Endodermal cell (in vitro differentiated cells): ENCODE data around the gene HNRNPH1. TPM values are rescaled to one million over a fixed set of nuclear protein-coding genes. Genes with fewer than 3 reads are reported as not detected.
"Not testable (repeated sequence)": the region's sequence is repeated elsewhere in the genome, so short reads cannot be mapped to it uniquely, and the experiment has no call there.

Experiments used
- DNase-seq: peaks from one replicate; pipeline ENCODE4 v3.0.0-alpha.2; 2017
- H3K27ac ChIP-seq: 2 replicates; pipeline ENCODE4 v1.5.1; 2013; ENCODE audit warnings: mild to moderate bottlenecking, low read depth, low read length, moderate library complexity
- H3K27me3 ChIP-seq: 2 replicates; pipeline ENCODE4 v1.6.1; 2013; ENCODE audit warnings: mild to moderate bottlenecking, low read length, moderate library complexity; ENCODE audit not compliant: insufficient read depth, control insufficient read depth, poor library complexity, severe bottlenecking
- H3K36me3 ChIP-seq: 2 replicates; pipeline ENCODE4 v1.7.0; 2013; ENCODE audit warnings: mild to moderate bottlenecking, low read length, moderate library complexity; ENCODE audit not compliant: control insufficient read depth, insufficient read depth
- H3K4me1 ChIP-seq: one replicate; pipeline ENCODE4 v1.7.0; 2013; ENCODE audit warnings: low read length; ENCODE audit not compliant: control insufficient read depth, insufficient read depth
- H3K4me3 ChIP-seq: 2 replicates; pipeline ENCODE4 v1.5.1; 2013; ENCODE audit warnings: mild to moderate bottlenecking, low read length, moderate library complexity
- H3K9ac ChIP-seq: 2 replicates; pipeline ENCODE4 v1.6.1; 2013; ENCODE audit warnings: mild to moderate bottlenecking, low read length, moderate library complexity; ENCODE audit not compliant: poor library complexity, severe bottlenecking; ENCODE audit errors: extremely low read depth
- H3K9me3 ChIP-seq: 2 replicates; pipeline ENCODE4 v1.6.1; 2013; ENCODE audit warnings: mild to moderate bottlenecking, low read length, moderate library complexity; ENCODE audit not compliant: control insufficient read depth
- H3K27ac Mint-ChIP-seq: 2 replicates; pipeline ENCODE4 v1.8.0; 2020; ENCODE audit warnings: mixed read lengths
- H3K27me3 Mint-ChIP-seq: 2 replicates; pipeline ENCODE4 v1.8.0; 2021; ENCODE audit warnings: mild to moderate bottlenecking, mixed read lengths; ENCODE audit not compliant: insufficient read depth
- H3K36me3 Mint-ChIP-seq: 2 replicates; pipeline ENCODE4 v1.8.0; 2020; ENCODE audit warnings: low read depth, mixed read lengths
- H3K4me1 Mint-ChIP-seq: 2 replicates; pipeline ENCODE4 v1.8.0; 2020; ENCODE audit warnings: mixed read lengths
- H3K4me3 Mint-ChIP-seq: 2 replicates; pipeline ENCODE4 v1.8.0; 2020; ENCODE audit warnings: mild to moderate bottlenecking, moderate library complexity, mixed read lengths
- H3K9me3 Mint-ChIP-seq: 2 replicates; pipeline ENCODE4 v1.8.0; 2020; ENCODE audit warnings: mild to moderate bottlenecking, mixed read lengths
- WGBS, 2 experiments: methylation state at CpG; one replicate each; pipeline versions ENCODE4 v1.1.5 to v1.1.7; 2013; ENCODE audit warnings: missing lambda C conversion rate in 2 of 2, mixed read lengths in 1 of 2; ENCODE audit not compliant: insufficient coverage in 1 of 2, insufficient read length in 1 of 2; 5-methylcytosine and 5-hydroxymethylcytosine counted together
- total RNA-seq, 2 donors: library from RNA; stranded (reverse); fragmentation: NEBNext Ultra II Directional in 1 of 2; extraction: Animal tissue kit (Norgen Biotek cat#: 25700) in 1 of 2; gene quantifications; 2 replicates in 1 of 2; 3 replicates in 1 of 2; pipeline ENCODE4 v1.2.1, GENCODE V29; 2021
- TF ChIP-seq, protein P1 (sequence below): fragments of 200-600 bp; sonication (generic); conservative IDR thresholded peaks from 2 replicates; pipeline ENCODE4 v1.5.0; 2021; ENCODE audit warnings: antibody characterized with exemption, mild to moderate bottlenecking

HNRNPH1 gene
- total RNA-seq, 2 donors from 2014 or later, result 801 to 885 TPM

DNA sequence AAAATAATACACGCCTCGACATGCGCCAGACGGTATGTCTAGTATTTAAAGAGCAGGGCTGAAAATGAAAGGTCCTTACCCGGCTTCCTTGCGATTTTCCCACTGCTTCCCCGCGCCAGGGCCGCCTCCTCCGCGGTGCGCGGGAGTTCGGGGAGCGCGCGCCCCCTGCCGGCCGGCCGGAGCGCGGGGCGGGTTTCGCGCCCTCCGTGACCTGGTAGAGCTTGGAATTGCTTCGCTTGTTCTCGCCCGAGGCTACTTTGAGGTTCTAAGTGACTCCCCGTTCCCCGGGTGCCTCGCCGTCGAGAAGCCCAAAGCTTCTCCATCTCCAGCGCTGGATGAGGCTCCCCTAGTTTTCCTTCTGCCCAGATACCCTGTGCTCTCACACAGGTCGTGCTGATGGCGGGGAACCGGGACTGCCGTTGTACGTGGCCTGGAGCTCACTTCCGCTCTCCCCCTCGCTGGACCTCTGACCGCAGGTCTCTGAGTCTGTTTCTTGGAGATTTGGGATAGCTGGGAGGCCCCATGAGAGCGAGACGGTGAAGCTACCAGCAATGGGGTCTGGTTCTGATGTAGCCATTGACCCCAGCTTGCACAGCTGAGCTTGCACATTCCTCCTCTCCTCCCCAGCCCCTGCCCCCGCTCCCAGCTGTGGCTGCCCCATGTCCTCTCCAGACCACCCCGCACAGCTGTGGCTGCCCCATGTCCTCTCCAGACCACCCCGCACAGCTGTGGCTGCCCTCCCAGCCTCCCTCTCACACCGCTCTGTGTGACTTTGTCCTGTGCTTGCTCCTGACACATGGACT, 11.1 kb upstream of the HNRNPH1 start:
- H3K4me3 Mint-ChIP-seq, H3K27ac Mint-ChIP-seq, H3K4me3 ChIP-seq, H3K27ac ChIP-seq, H3K9ac ChIP-seq, H3K9me3 ChIP-seq, H3K36me3 Mint-ChIP-seq, H3K4me1 Mint-ChIP-seq, H3K9me3 Mint-ChIP-seq, DNase-seq, H3K27me3 ChIP-seq, H3K27me3 Mint-ChIP-seq, H3K36me3 ChIP-seq, H3K4me1 ChIP-seq: not testable (repeated sequence)
- WGBS, 2 experiments, result 20 to 44% methylated on average over 1 to 5 of the region's 49 CpGs

DNA sequence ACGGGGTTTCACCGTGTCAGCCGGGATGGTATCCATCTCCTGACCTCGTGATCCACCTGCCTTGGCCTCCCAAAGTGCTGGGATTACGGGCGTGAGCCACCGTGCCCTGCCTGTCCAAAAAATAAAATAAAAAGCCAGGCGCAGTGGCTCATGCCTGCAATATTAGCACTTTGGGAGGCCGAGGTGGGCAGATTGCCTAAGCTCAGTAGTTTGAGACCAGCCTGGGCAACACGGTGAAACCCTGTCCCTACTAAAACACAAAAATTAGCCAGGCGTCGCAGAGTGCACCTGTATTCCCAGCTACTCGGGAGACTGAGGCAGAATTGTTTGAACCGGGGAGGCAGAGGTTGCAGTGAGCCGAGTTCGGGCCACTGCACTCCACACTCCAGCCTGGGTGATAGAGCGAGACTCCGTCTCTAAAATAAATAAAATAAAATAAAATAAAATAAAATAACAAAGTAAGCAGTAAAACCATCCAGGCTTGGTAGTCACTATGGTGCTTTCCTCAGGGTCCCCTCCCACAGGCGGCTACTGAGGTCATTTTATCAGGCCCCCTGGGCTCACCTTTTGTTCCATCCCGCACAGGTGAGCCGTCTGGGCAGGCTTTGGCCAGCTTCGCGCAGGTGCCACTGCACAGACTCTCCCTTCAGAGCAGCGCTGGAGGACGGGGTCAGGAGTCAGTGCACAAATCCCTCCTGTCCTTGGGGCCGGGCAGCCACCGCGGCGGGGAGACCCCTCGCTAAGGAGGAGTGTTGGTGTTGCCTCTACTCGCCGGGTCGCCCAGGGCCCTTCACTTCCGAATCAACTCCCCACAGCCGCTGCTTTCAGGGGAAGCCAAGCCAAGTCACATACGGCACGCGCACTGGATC, 10.3 kb upstream of the HNRNPH1 start:
- H3K9me3 ChIP-seq, H3K4me1 Mint-ChIP-seq, DNase-seq, H3K27me3 Mint-ChIP-seq, H3K9ac ChIP-seq, H3K36me3 Mint-ChIP-seq, H3K27ac Mint-ChIP-seq, H3K4me3 ChIP-seq, H3K4me3 Mint-ChIP-seq, H3K4me1 ChIP-seq, H3K36me3 ChIP-seq, H3K27me3 ChIP-seq, H3K9me3 Mint-ChIP-seq, H3K27ac ChIP-seq: not testable (repeated sequence)
- 89 to 97% methylated on average over 9 to 16 of the region's 38 CpGs for WGBS, 2 experiments

DNA sequence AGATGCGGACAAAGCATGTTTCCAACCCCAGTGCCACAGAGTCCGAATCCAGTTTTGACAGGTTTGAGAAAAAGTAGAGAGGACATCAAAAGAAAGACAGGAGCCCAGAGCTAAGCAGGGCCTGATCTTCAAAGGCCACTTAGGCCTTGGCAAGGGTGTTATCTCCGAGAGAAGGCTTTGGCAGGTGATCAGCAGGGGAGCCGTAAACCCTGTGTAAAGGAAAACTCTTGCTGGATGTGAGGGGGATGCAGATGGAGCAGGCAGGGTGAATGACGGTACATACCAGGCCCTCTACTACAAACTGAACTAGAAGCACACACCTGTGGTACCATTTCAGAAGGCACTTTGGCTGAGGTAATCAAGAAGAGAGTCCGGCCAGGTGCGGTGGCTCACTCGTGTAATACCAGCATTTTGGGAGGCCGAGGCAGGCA, 1.4 kb upstream of the HNRNPH1 start:
- Mint-ChIP-seq H3K9me3 (peaks cover 2% of the 10 kb centered on the region), H3K4me3 (peak overlapping the region; percentile 97), H3K27ac (peak overlapping the region; percentile 100), H3K36me3 (peaks cover 33% of the 10 kb centered on the region), H3K4me1 (peaks cover 26% of the 10 kb centered on the region), H3K27me3 (no peaks in the 10 kb centered on the region)
- H3K36me3 ChIP-seq, result peaks cover 27% of the 10 kb centered on the region
- H3K4me1 ChIP-seq, result peaks cover 9% of the 10 kb centered on the region
- H3K9ac ChIP-seq, result peak overlapping the region; percentile 99
- TF ChIP-seq, protein P1, sequence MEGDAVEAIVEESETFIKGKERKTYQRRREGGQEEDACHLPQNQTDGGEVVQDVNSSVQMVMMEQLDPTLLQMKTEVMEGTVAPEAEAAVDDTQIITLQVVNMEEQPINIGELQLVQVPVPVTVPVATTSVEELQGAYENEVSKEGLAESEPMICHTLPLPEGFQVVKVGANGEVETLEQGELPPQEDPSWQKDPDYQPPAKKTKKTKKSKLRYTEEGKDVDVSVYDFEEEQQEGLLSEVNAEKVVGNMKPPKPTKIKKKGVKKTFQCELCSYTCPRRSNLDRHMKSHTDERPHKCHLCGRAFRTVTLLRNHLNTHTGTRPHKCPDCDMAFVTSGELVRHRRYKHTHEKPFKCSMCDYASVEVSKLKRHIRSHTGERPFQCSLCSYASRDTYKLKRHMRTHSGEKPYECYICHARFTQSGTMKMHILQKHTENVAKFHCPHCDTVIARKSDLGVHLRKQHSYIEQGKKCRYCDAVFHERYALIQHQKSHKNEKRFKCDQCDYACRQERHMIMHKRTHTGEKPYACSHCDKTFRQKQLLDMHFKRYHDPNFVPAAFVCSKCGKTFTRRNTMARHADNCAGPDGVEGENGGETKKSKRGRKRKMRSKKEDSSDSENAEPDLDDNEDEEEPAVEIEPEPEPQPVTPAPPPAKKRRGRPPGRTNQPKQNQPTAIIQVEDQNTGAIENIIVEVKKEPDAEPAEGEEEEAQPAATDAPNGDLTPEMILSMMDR, result no peak
- no peak overlapping the region for H3K27ac ChIP-seq
- H3K9me3 ChIP-seq, result no peaks in the 10 kb centered on the region
- H3K4me3 ChIP-seq, result peak overlapping the region; percentile 87
- 69 to 74% methylated on average over 4 to 9 of the region's 9 CpGs for WGBS, 2 experiments
- DNase-seq, result peak; percentile 77
- no peaks in the 10 kb centered on the region for H3K27me3 ChIP-seq
